K562 (cell line): ENCODE measurements around the gene IRF1. TPM values are rescaled to one million over a fixed set of nuclear protein-coding genes. Genes with fewer than 3 reads are reported as not detected.

Experiments
- FOXA3 ChIP-seq, 2 experiments: fragments of 450-650 bp in 1 of 2; sonication (generic) in 1 of 2; formaldehyde crosslinking; IDR thresholded peaks in 1 of 2; conservative IDR thresholded peaks in 1 of 2; 2 replicates each; pipeline versions ENCODE4 v1.4.0 to v1.8.0; 2020 to 2022; ENCODE audit warnings: mild to moderate bottlenecking in 2 of 2, missing genetic modification reagents in 1 of 2
- FOXJ2 ChIP-seq: fragments of 200-800 bp; sonication (Bioruptor generic); IDR thresholded peaks from 2 replicates; pipeline ENCODE4 v1.6.1; 2016; ENCODE audit warnings: missing genetic modification characterization, missing compliant biosample characterization
- KDM1A ChIP-seq, 2 experiments: fragments of 450-650 bp; IDR thresholded peaks; 2 replicates each; pipeline ENCODE4 v1.6.1; 2016; ENCODE audit warnings: mild to moderate bottlenecking in 2 of 2
- MNT ChIP-seq, 2 experiments: fragments of 450-650 bp; conservative IDR thresholded peaks; 2 replicates each; pipeline ENCODE4 v1.6.1; 2017; ENCODE audit warnings: mild to moderate bottlenecking in 2 of 2, moderate library complexity in 2 of 2
- NR0B1 ChIP-seq: fragments of 450-650 bp; IDR thresholded peaks from one replicate; pipeline ENCODE4 v1.6.1; 2018; ENCODE audit warnings: mild to moderate bottlenecking, moderate library complexity; ENCODE audit not compliant: partially characterized antibody
- PTBP1 ChIP-seq: fragments of 200-400 bp; formaldehyde crosslinking; IDR thresholded peaks from 2 replicates; pipeline ENCODE4 v1.6.1; 2017; ENCODE audit warnings: low read depth, low read length
- RBM25 ChIP-seq: fragments of 200-400 bp; formaldehyde crosslinking; IDR thresholded peaks from 2 replicates; pipeline ENCODE4 v1.6.1; 2018; ENCODE audit warnings: low read length, low read depth, moderate library complexity; ENCODE audit not compliant: severe bottlenecking
- polyA plus RNA-seq, 8 experiments: library from polyadenylated mRNA; depleted of rRNA in 4 of 8; stranded (reverse) in 5 of 8; unstranded in 3 of 8; fragments of >200 nt; fragmentation: Nextera tagmentation in 2 of 8; fragmentation: Illumina TruSeq in 1 of 8; extraction: Ambion mirVana in 2 of 8; extraction: Trizol in 1 of 8; gene quantifications; 2 replicates each; pipeline versions ENCODE4 v1.2.1 to v1.2.3, GENCODE V29; 2011 to 2014; ENCODE audit warnings: inconsistent platforms in 1 of 8, missing spikeins in 1 of 8
- total RNA-seq, 7 experiments: library from RNA; depleted of rRNA in 6 of 7; stranded (reverse); fragments of >200 nt in 6 of 7; fragmentation: Illumina TruSeq in 2 of 7; extraction: Trizol in 2 of 7; gene quantifications; 2 replicates each; pipeline versions ENCODE4 v1.2.1 to v1.2.3, GENCODE V29; 2011 to 2021; ENCODE audit warnings: low replicate concordance in 1 of 7
- TF ChIP-seq, protein P1 (sequence below): fragments of 250-450 bp; sonication (Bioruptor Pico); IDR thresholded peaks from 2 replicates; pipeline ENCODE4 v1.4.0; 2020; ENCODE audit warnings: mild to moderate bottlenecking, moderate library complexity
- TF ChIP-seq, protein P2 (sequence below): sonication (generic); formaldehyde crosslinking; IDR thresholded peaks from 2 replicates; pipeline ENCODE4 v1.8.0; 2023; ENCODE audit warnings: missing genetic modification reagents, mild to moderate bottlenecking, borderline replicate concordance

Gene IRF1
- total and polyA plus RNA-seq, 9 of the 15 experiments (the other 6 are each of a cell fraction or from before 2014, with no cell fraction given) = 1.1 to 12.3 (median 5.9) TPM

- no peak for TF ChIP-seq MNT (conservative IDR thresholded peaks at IDR 0.05)
- TF ChIP-seq PTBP1 = peak; percentile 34; the same call in 1 of the 2 replicates
- TF ChIP-seq, protein P1, sequence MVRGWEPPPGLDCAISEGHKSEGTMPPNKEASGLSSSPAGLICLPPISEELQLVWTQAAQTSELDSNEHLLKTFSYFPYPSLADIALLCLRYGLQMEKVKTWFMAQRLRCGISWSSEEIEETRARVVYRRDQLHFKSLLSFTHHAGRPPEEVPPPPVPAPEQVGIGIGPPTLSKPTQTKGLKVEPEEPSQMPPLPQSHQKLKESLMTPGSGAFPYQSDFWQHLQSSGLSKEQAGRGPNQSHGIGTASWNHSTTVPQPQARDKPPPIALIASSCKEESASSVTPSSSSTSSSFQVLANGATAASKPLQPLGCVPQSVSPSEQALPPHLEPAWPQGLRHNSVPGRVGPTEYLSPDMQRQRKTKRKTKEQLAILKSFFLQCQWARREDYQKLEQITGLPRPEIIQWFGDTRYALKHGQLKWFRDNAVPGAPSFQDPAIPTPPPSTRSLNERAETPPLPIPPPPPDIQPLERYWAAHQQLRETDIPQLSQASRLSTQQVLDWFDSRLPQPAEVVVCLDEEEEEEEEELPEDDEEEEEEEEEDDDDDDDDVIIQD (CRISPR knock-in tag) = no peak
- peak; percentile 86 to 91 for TF ChIP-seq KDM1A (IDR thresholded peaks at IDR 0.05)
- TF ChIP-seq FOXJ2 = no peak
- TF ChIP-seq NR0B1 = no peak
- TF ChIP-seq, protein P2, sequence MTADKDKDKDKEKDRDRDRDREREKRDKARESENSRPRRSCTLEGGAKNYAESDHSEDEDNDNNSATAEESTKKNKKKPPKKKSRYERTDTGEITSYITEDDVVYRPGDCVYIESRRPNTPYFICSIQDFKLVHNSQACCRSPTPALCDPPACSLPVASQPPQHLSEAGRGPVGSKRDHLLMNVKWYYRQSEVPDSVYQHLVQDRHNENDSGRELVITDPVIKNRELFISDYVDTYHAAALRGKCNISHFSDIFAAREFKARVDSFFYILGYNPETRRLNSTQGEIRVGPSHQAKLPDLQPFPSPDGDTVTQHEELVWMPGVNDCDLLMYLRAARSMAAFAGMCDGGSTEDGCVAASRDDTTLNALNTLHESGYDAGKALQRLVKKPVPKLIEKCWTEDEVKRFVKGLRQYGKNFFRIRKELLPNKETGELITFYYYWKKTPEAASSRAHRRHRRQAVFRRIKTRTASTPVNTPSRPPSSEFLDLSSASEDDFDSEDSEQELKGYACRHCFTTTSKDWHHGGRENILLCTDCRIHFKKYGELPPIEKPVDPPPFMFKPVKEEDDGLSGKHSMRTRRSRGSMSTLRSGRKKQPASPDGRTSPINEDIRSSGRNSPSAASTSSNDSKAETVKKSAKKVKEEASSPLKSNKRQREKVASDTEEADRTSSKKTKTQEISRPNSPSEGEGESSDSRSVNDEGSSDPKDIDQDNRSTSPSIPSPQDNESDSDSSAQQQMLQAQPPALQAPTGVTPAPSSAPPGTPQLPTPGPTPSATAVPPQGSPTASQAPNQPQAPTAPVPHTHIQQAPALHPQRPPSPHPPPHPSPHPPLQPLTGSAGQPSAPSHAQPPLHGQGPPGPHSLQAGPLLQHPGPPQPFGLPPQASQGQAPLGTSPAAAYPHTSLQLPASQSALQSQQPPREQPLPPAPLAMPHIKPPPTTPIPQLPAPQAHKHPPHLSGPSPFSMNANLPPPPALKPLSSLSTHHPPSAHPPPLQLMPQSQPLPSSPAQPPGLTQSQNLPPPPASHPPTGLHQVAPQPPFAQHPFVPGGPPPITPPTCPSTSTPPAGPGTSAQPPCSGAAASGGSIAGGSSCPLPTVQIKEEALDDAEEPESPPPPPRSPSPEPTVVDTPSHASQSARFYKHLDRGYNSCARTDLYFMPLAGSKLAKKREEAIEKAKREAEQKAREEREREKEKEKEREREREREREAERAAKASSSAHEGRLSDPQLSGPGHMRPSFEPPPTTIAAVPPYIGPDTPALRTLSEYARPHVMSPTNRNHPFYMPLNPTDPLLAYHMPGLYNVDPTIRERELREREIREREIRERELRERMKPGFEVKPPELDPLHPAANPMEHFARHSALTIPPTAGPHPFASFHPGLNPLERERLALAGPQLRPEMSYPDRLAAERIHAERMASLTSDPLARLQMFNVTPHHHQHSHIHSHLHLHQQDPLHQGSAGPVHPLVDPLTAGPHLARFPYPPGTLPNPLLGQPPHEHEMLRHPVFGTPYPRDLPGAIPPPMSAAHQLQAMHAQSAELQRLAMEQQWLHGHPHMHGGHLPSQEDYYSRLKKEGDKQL (CRISPR knock-in tag) = no peak
- TF ChIP-seq FOXA3 (CRISPR knock-in tag; conservative IDR thresholded peaks at IDR 0.05 in 1 of 2, IDR thresholded peaks at IDR 0.05 in 1 of 2) = no peak
- peak; percentile 98 for TF ChIP-seq RBM25
Measured at GRCh38 chr5:132473019-132473531, 17.5 kb downstream of the IRF1 start (continued).
